ENCODE measurements around the gene MPO. TPM values are rescaled to one million over a fixed set of nuclear protein-coding genes. Genes with fewer than 3 reads are reported as not detected.

The MPO gene
- total RNA-seq, 4 donors from 2014 or later, result not detected

- TF ChIP-seq EP300 (IDR thresholded peaks at IDR 0.05) (no peak), CTCF (IDR thresholded peaks at IDR 0.05) (no peak), POLR2AphosphoS5 (IDR thresholded peaks at IDR 0.05) (no peak), POLR2A (IDR thresholded peaks at IDR 0.05) (no peak)
- H3K4me1 ChIP-seq, result peaks cover 5% of the 10 kb centered on the region
- no peaks in the 10 kb centered on the region for H3K36me3 ChIP-seq
- H3K27ac ChIP-seq, result no peak overlapping the region
- WGBS, result 29% methylated on average over 2 of the region's 2 CpGs
- peaks cover 5% of the 10 kb centered on the region for H3K27me3 ChIP-seq
- H3K9me3 ChIP-seq, result no peaks in the 10 kb centered on the region
- no peak for DNase-seq (ENCODE audit: low spot score in 2 of 2)
- H3K4me3 ChIP-seq, result no peak overlapping the region
These were observed 49.1 kb downstream of the MPO start for GRCh38 chr17:58231641-58232040.

GRCh38 chr17:58229881-58230280 is 50.9 kb downstream of the MPO start:
- 66% methylated on average over 4 of the region's 4 CpGs for WGBS
- no peak for TF ChIP-seq CTCF (IDR thresholded peaks at IDR 0.05)
- no peak for TF ChIP-seq POLR2AphosphoS5 (IDR thresholded peaks at IDR 0.05)
- TF ChIP-seq POLR2A (IDR thresholded peaks at IDR 0.05), result no peak
- TF ChIP-seq EP300 (IDR thresholded peaks at IDR 0.05), result no peak
- H3K36me3 ChIP-seq, result no peaks in the 10 kb centered on the region
- no peaks in the 10 kb centered on the region for H3K4me1 ChIP-seq
- H3K4me3 ChIP-seq, result no peak overlapping the region
- H3K27me3 ChIP-seq, result peaks cover 5% of the 10 kb centered on the region
- no peak for DNase-seq (ENCODE audit: low spot score in 2 of 2)
- H3K27ac ChIP-seq, result no peak overlapping the region
- H3K9me3 ChIP-seq, result no peaks in the 10 kb centered on the region

GRCh38 chr17:58229384-58229783 is 51.4 kb downstream of the MPO start:
- Histone ChIP-seq H3K27me3 (peaks cover 5% of the 10 kb centered on the region), H3K9me3 (no peaks in the 10 kb centered on the region), H3K4me1 (no peaks in the 10 kb centered on the region), H3K27ac (no peak overlapping the region), H3K4me3 (no peak overlapping the region), H3K36me3 (no peaks in the 10 kb centered on the region)
- WGBS, result 55% methylated on average over 1 of the region's 1 CpG
- no peak for TF ChIP-seq POLR2AphosphoS5 (IDR thresholded peaks at IDR 0.05)
- TF ChIP-seq EP300 (IDR thresholded peaks at IDR 0.05), result no peak
- TF ChIP-seq POLR2A (IDR thresholded peaks at IDR 0.05), result no peak
- no peak for TF ChIP-seq CTCF (IDR thresholded peaks at IDR 0.05)
- no peak for DNase-seq (ENCODE audit: low spot score in 2 of 2)

GRCh38 chr17:58228679-58229078 is 52.1 kb downstream of the MPO start:
- Histone ChIP-seq H3K4me1 (no peaks in the 10 kb centered on the region), H3K36me3 (no peaks in the 10 kb centered on the region), H3K27me3 (peaks cover 5% of the 10 kb centered on the region), H3K4me3 (no peak overlapping the region), H3K9me3 (no peaks in the 10 kb centered on the region), H3K27ac (no peak overlapping the region)
- WGBS, result 60% methylated on average over 3 of the region's 3 CpGs
- DNase-seq (ENCODE audit: low spot score in 2 of 2), result peak in 1 of 2 donors; percentile 29
- TF ChIP-seq CTCF (IDR thresholded peaks at IDR 0.05), result no peak
- no peak for TF ChIP-seq POLR2A (IDR thresholded peaks at IDR 0.05)
- TF ChIP-seq POLR2AphosphoS5 (IDR thresholded peaks at IDR 0.05), result no peak
- no peak for TF ChIP-seq EP300 (IDR thresholded peaks at IDR 0.05)

- peak in 1 of 2 donors; percentile 61 for DNase-seq (ENCODE audit: low spot score in 2 of 2)
- WGBS, result 76% methylated on average over 3 of the region's 3 CpGs
- Histone ChIP-seq H3K4me3 (no peak overlapping the region), H3K4me1 (no peaks in the 10 kb centered on the region), H3K9me3 (no peaks in the 10 kb centered on the region), H3K27me3 (peaks cover 1% of the 10 kb centered on the region), H3K27ac (no peak overlapping the region), H3K36me3 (no peaks in the 10 kb centered on the region)
- no peak for TF ChIP-seq POLR2A (IDR thresholded peaks at IDR 0.05)
- TF ChIP-seq POLR2AphosphoS5 (IDR thresholded peaks at IDR 0.05), result no peak
- TF ChIP-seq CTCF (IDR thresholded peaks at IDR 0.05), result no peak
- TF ChIP-seq EP300 (IDR thresholded peaks at IDR 0.05), result no peak
These were observed 53.0 kb downstream of the MPO start for GRCh38 chr17:58227733-58228132.
